SK-N-SH treated with all-trans-retinoic acid at 6 μM for 48 hours (cell line): Measurements from ENCODE around the gene RENBP.

ENCODE experiments used
- ATAC-seq: fragments of 200-7000 bp; cut with Tn5 transposase; 3 replicates; pipeline ENCODE4 v1.9.1; 2020; ENCODE audit warnings: mild to moderate bottlenecking, moderate library complexity
- ARNTL ChIP-seq: fragments of 450-650 bp; formaldehyde crosslinking; IDR thresholded peaks from 2 replicates; pipeline ENCODE4 v1.5.0; 2020; ENCODE audit warnings: low read depth, mild to moderate bottlenecking, moderate library complexity, borderline replicate concordance
- BACH2 ChIP-seq: fragments of 250-450 bp; sonication (Bioruptor Pico); IDR thresholded peaks from 2 replicates; pipeline ENCODE4 v1.9.0; 2021; ENCODE audit warnings: mild to moderate bottlenecking, borderline replicate concordance
- CSDC2 ChIP-seq: fragments of 250-450 bp; sonication (Bioruptor Pico); IDR thresholded peaks from 2 replicates; pipeline ENCODE4 v1.5.0; 2020; ENCODE audit warnings: mild to moderate bottlenecking, moderate library complexity
- GLIS3 ChIP-seq: fragments of 250-450 bp; sonication (Bioruptor Pico); IDR thresholded peaks from 2 replicates; pipeline ENCODE4 v1.5.0; 2020; ENCODE audit warnings: mild to moderate bottlenecking, moderate library complexity
- ISL1 ChIP-seq: fragments of 250-450 bp; sonication (Bioruptor Pico); IDR thresholded peaks from 2 replicates; pipeline ENCODE4 v2.1.2; 2022; ENCODE audit warnings: mild to moderate bottlenecking, moderate library complexity
- OSR1 ChIP-seq: fragments of 250-450 bp; sonication (Bioruptor Pico); IDR thresholded peaks from 2 replicates; pipeline ENCODE4 v1.8.0; 2022; ENCODE audit warnings: moderate library complexity, mild to moderate bottlenecking, inconsistent platforms
- POU6F1 ChIP-seq: fragments of 250-450 bp; sonication (Bioruptor Pico); IDR thresholded peaks from 2 replicates; pipeline ENCODE4 v1.8.0; 2021; ENCODE audit warnings: low read depth, mild to moderate bottlenecking, moderate library complexity, borderline replicate concordance
- PPARA ChIP-seq: fragments of 250-450 bp; sonication (Bioruptor Pico); IDR thresholded peaks from 2 replicates; pipeline ENCODE4 v1.5.0; 2020; ENCODE audit warnings: mild to moderate bottlenecking, borderline replicate concordance
- RARB ChIP-seq: fragments of 250-450 bp; sonication (Bioruptor Pico); IDR thresholded peaks from 2 replicates; pipeline ENCODE4 v1.8.0; 2021; ENCODE audit warnings: mild to moderate bottlenecking, moderate library complexity
- SNAI2 ChIP-seq: fragments of 250-450 bp; sonication (Bioruptor Pico); IDR thresholded peaks from 2 replicates; pipeline ENCODE4 v1.5.0; 2020; ENCODE audit warnings: mild to moderate bottlenecking, moderate library complexity
- TCF4 ChIP-seq: fragments of 250-450 bp; sonication (Bioruptor Pico); IDR thresholded peaks from 2 replicates; pipeline ENCODE4 v1.8.0; 2021; ENCODE audit warnings: mild to moderate bottlenecking, moderate library complexity, borderline replicate concordance
- TOX ChIP-seq: fragments of 250-450 bp; sonication (Bioruptor Pico); IDR thresholded peaks from 2 replicates; pipeline ENCODE4 v1.8.0; 2021; ENCODE audit warnings: mild to moderate bottlenecking, moderate library complexity, borderline replicate concordance
- TSHZ2 ChIP-seq: fragments of 250-450 bp; sonication (Bioruptor Pico); IDR thresholded peaks from 2 replicates; pipeline ENCODE4 v1.5.0; 2020; ENCODE audit warnings: mild to moderate bottlenecking, moderate library complexity
- ZC3H10 ChIP-seq: fragments of 250-450 bp; sonication (Bioruptor Pico); IDR thresholded peaks from 2 replicates; pipeline ENCODE4 v1.5.1; 2021; ENCODE audit warnings: mild to moderate bottlenecking, moderate library complexity
- ZFP30 ChIP-seq: fragments of 450-650 bp; formaldehyde crosslinking; IDR thresholded peaks from 2 replicates; pipeline ENCODE4 v1.5.0; 2022; ENCODE audit warnings: mild to moderate bottlenecking, moderate library complexity
- ZNF565 ChIP-seq: fragments of 450-650 bp; formaldehyde crosslinking; conservative IDR thresholded peaks from 2 replicates; pipeline ENCODE4 v1.5.0; 2020; ENCODE audit warnings: low read depth, mild to moderate bottlenecking, moderate library complexity
- ZNF70 ChIP-seq: fragments of 450-650 bp; formaldehyde crosslinking; IDR thresholded peaks from 2 replicates; pipeline ENCODE4 v1.5.0; 2020; ENCODE audit warnings: mild to moderate bottlenecking, moderate library complexity
- ZNF8 ChIP-seq: fragments of 450-650 bp; formaldehyde crosslinking; IDR thresholded peaks from 2 replicates; pipeline ENCODE4 v1.5.0; 2020; ENCODE audit warnings: mild to moderate bottlenecking, moderate library complexity
- TF ChIP-seq, protein P1 (sequence below): fragments of 250-450 bp; sonication (Bioruptor Pico); IDR thresholded peaks from 2 replicates; pipeline ENCODE4 v1.5.1; 2021; ENCODE audit warnings: mild to moderate bottlenecking, moderate library complexity
- TF ChIP-seq, protein P2 (sequence below): fragments of 250-450 bp; sonication (Bioruptor Pico); IDR thresholded peaks from 2 replicates; pipeline ENCODE4 v1.5.1; 2020; ENCODE audit warnings: low read depth, mild to moderate bottlenecking, moderate library complexity
- TF ChIP-seq, protein P3 (sequence below): fragments of 250-450 bp; sonication (Bioruptor Pico); IDR thresholded peaks from 2 replicates; pipeline ENCODE4 v1.8.0; 2020; ENCODE audit warnings: mild to moderate bottlenecking, moderate library complexity, borderline replicate concordance

Gene RENBP

GRCh38 chrX:153991013-153991580 is 46.7 kb upstream of the RENBP start:
- TF ChIP-seq ZC3H10 (CRISPR knock-in tag), result no peak
- TF ChIP-seq ISL1 (CRISPR knock-in tag), result no peak
- TF ChIP-seq ZNF70 (CRISPR knock-in tag), result no peak
- TF ChIP-seq ZNF565, result no peak
- no peak for TF ChIP-seq ZFP30
- TF ChIP-seq BACH2 (CRISPR knock-in tag), result no peak
- no peak for TF ChIP-seq TOX (CRISPR knock-in tag)
- TF ChIP-seq, protein P1, sequence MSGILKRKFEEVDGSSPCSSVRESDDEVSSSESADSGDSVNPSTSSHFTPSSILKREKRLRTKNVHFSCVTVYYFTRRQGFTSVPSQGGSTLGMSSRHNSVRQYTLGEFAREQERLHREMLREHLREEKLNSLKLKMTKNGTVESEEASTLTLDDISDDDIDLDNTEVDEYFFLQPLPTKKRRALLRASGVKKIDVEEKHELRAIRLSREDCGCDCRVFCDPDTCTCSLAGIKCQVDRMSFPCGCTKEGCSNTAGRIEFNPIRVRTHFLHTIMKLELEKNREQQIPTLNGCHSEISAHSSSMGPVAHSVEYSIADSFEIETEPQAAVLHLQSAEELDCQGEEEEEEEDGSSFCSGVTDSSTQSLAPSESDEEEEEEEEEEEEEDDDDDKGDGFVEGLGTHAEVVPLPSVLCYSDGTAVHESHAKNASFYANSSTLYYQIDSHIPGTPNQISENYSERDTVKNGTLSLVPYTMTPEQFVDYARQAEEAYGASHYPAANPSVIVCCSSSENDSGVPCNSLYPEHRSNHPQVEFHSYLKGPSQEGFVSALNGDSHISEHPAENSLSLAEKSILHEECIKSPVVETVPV (CRISPR knock-in tag), result no peak
- TF ChIP-seq TSHZ2, result no peak
- TF ChIP-seq SNAI2, result no peak
- TF ChIP-seq POU6F1 (CRISPR knock-in tag), result no peak
- ATAC-seq, result no peak

- no peak for ATAC-seq
- TF ChIP-seq PPARA (CRISPR knock-in tag), result no peak
- TF ChIP-seq, protein P1 (CRISPR knock-in tag), result no peak
- TF ChIP-seq, all 23 proteins: peak for 0
Observed at GRCh38 chrX:153989973-153990655, 45.7 kb upstream of the RENBP start.

GRCh38 chrX:153988493-153988892 is 44.0 kb upstream of the RENBP start:
- no peak for ATAC-seq
- TF ChIP-seq ZNF8 (CRISPR knock-in tag) (no peak), TCF4 (CRISPR knock-in tag) (no peak), CSDC2 (CRISPR knock-in tag) (no peak), BACH2 (CRISPR knock-in tag) (no peak), OSR1 (no peak), ZC3H10 (CRISPR knock-in tag) (no peak), ARNTL (no peak), RARB (CRISPR knock-in tag) (no peak), ISL1 (CRISPR knock-in tag) (no peak), POU6F1 (CRISPR knock-in tag) (no peak), ZNF565 (no peak), GLIS3 (no peak), TOX (CRISPR knock-in tag) (no peak)
- TF ChIP-seq, protein P2, sequence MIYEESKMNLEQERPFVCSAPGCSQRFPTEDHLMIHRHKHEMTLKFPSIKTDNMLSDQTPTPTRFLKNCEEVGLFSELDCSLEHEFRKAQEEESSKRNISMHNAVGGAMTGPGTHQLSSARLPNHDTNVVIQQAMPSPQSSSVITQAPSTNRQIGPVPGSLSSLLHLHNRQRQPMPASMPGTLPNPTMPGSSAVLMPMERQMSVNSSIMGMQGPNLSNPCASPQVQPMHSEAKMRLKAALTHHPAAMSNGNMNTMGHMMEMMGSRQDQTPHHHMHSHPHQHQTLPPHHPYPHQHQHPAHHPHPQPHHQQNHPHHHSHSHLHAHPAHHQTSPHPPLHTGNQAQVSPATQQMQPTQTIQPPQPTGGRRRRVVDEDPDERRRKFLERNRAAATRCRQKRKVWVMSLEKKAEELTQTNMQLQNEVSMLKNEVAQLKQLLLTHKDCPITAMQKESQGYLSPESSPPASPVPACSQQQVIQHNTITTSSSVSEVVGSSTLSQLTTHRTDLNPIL (CRISPR knock-in tag), result no peak
- TF ChIP-seq, protein P3, sequence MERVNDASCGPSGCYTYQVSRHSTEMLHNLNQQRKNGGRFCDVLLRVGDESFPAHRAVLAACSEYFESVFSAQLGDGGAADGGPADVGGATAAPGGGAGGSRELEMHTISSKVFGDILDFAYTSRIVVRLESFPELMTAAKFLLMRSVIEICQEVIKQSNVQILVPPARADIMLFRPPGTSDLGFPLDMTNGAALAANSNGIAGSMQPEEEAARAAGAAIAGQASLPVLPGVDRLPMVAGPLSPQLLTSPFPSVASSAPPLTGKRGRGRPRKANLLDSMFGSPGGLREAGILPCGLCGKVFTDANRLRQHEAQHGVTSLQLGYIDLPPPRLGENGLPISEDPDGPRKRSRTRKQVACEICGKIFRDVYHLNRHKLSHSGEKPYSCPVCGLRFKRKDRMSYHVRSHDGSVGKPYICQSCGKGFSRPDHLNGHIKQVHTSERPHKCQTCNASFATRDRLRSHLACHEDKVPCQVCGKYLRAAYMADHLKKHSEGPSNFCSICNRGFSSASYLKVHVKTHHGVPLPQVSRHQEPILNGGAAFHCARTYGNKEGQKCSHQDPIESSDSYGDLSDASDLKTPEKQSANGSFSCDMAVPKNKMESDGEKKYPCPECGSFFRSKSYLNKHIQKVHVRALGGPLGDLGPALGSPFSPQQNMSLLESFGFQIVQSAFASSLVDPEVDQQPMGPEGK (CRISPR knock-in tag), result no peak
